Tongue (tissue), 2 donors: ENCODE data around the gene JAG2. TPM values are rescaled to one million over a fixed set of nuclear protein-coding genes. Genes with fewer than 3 reads are reported as not detected.

Source experiments
- DNase-seq: peaks from one replicate; pipeline ENCODE4 v3.0.0-alpha.2; 2015
- total RNA-seq: library from RNA; depleted of rRNA; stranded (reverse); fragments of >200 nt; gene quantifications from one replicate; pipeline ENCODE4 v1.2.3, GENCODE V29; 2014

Gene JAG2
- 58.5 TPM for total RNA-seq

- DNase-seq, result no peak
These were observed at the start of gene JAG2 for GRCh38 chr14:105168496-105168978. Gene JAG2, minus strand, starts transcription at chr14:105168776. Its CDS starts 356 bp downstream, at chr14:105168420.

GRCh38 chr14:105217774-105218173 lies 49.2 kb upstream of the JAG2 start:
- DNase-seq, result no peak

GRCh38 chr14:105216490-105217247 lies 48.1 kb upstream of the JAG2 start:
- DNase-seq, result no peak

- DNase-seq, result no peak
These were observed 47.0 kb upstream of the JAG2 start for GRCh38 chr14:105215602-105216001.

- peak; percentile 22 for DNase-seq
These were observed 45.8 kb upstream of the JAG2 start for GRCh38 chr14:105214324-105214915.

GRCh38 chr14:105213361-105213760 lies 44.8 kb upstream of the JAG2 start:
- DNase-seq, result peak; percentile 11

GRCh38 chr14:105212541-105213300 lies 44.1 kb upstream of the JAG2 start:
- peak; percentile 77 for DNase-seq

- DNase-seq, result no peak
These were observed 43.1 kb upstream of the JAG2 start for GRCh38 chr14:105211758-105212089.

GRCh38 chr14:105211086-105211757 lies 42.6 kb upstream of the JAG2 start:
- DNase-seq, result no peak

GRCh38 chr14:105210266-105211025 lies 41.9 kb upstream of the JAG2 start:
- DNase-seq, result no peak

- DNase-seq, result no peak
These were observed 41.1 kb upstream of the JAG2 start for GRCh38 chr14:105209646-105210045.

GRCh38 chr14:105209091-105209490 lies 40.5 kb upstream of the JAG2 start:
- DNase-seq, result no peak

- no peak for DNase-seq
These were observed 40.1 kb upstream of the JAG2 start for GRCh38 chr14:105208738-105209075.

GRCh38 chr14:105207996-105208737 lies 39.6 kb upstream of the JAG2 start:
- DNase-seq, result no peak

- no peak for DNase-seq
These were observed 38.9 kb upstream of the JAG2 start for GRCh38 chr14:105207460-105207901.

- DNase-seq, result no peak
These were observed 38.3 kb upstream of the JAG2 start for GRCh38 chr14:105206873-105207272.

GRCh38 chr14:105205673-105206208 lies 37.2 kb upstream of the JAG2 start:
- peak; percentile 65 for DNase-seq

GRCh38 chr14:105204931-105205672 lies 36.5 kb upstream of the JAG2 start:
- DNase-seq, result no peak

- DNase-seq, result no peak
These were observed 35.8 kb upstream of the JAG2 start for GRCh38 chr14:105204206-105204930.
